A549 (cell line): ENCODE data around the gene DRC7. TPM values are rescaled to one million over a fixed set of nuclear protein-coding genes. Genes with fewer than 3 reads are reported as not detected.
A peak's percentile ranks its signal among the peaks of the same experiment; 100 is the strongest.

ENCODE experiments used
- ATAC-seq, 2 experiments: fragments of 200-7000 bp in 1 of 2; fragments of >200 bp in 1 of 2; cut with Nextera tagmentation in 1 of 2; cut with Tn5 transposase in 1 of 2; 3 replicates each; pipeline versions ENCODE4 v1.8.0 to v1.9.1; 2018 to 2020; ENCODE audit warnings: mild to moderate bottlenecking in 1 of 2, moderate library complexity in 1 of 2
- CTCF ChIA-PET: fragments of 300-600 bp; sonication (Branson Sonifier 250); formaldehyde crosslinking; extraction: SDS; loops from one replicate; lab custom pipeline; 2021; ENCODE audit warnings: antibody characterized with exemption, inconsistent platforms; lab: Yijun Ruan, JAX
- POLR2A ChIA-PET: fragments of 350-600 bp; formaldehyde crosslinking; extraction: SDS; loops from one replicate; lab custom pipeline; 2021; ENCODE audit warnings: antibody characterized with exemption, inconsistent platforms; lab: Yijun Ruan, JAX
- DNase-seq, 2 experiments: peaks; one replicate each; pipeline versions ENCODE4 v3.0.0 to v3.0.0-alpha.2; 2011 to 2016; ENCODE audit warnings: low read depth in 1 of 2, low spot score in 1 of 2
- FAIRE-seq: peaks from 2 replicates; lab custom pipeline; 2011; peaks lifted over from hg19 to GRCh38; lab: Jason Lieb, UNC
- H3K27ac ChIP-seq, 2 experiments: fragments of >200 bp; sonication (Bioruptor Twin); formaldehyde crosslinking; 3 replicates each; pipeline ENCODE4 v1.5.1; 2016 to 2017
- H3K4me1 ChIP-seq: fragments of >200 bp; sonication (Bioruptor Twin); formaldehyde crosslinking; 3 replicates; pipeline ENCODE4 v1.6.1; 2016
- H3K4me2 ChIP-seq: fragments of >200 bp; sonication (Bioruptor Twin); formaldehyde crosslinking; 3 replicates; pipeline ENCODE4 v1.6.1; 2016
- H3K4me3 ChIP-seq: fragments of >200 bp; sonication (Bioruptor Twin); formaldehyde crosslinking; 3 replicates; pipeline ENCODE4 v1.5.1; 2016
- H3K9me3 ChIP-seq: fragments of >200 bp; sonication (Bioruptor Twin); formaldehyde crosslinking; 3 replicates; pipeline ENCODE4 v1.6.1; 2016
- CEBPB ChIP-seq, 2 experiments: fragments of >200 bp in 1 of 2; sonication (Bioruptor Twin) in 1 of 2; formaldehyde crosslinking in 1 of 2; IDR thresholded peaks; 2 replicates each; pipeline ENCODE4 v1.6.1; 2012 to 2016
- CHD4 ChIP-seq: fragments of 200-600 bp; sonication (generic); IDR thresholded peaks from 2 replicates; pipeline ENCODE4 v1.6.1; 2016; ENCODE audit warnings: antibody characterized with exemption, mild to moderate bottlenecking, borderline replicate concordance
- CTCF ChIP-seq: fragments of >200 bp; sonication (Bioruptor Twin); formaldehyde crosslinking; IDR thresholded peaks from 3 replicates; pipeline ENCODE4 v1.5.1; 2016
- E2F6 ChIP-seq: IDR thresholded peaks from 2 replicates; pipeline ENCODE4 v1.6.1; 2012; ENCODE audit warnings: low read depth, borderline replicate concordance
- ESRRA ChIP-seq: fragments of 150-350 bp; IDR thresholded peaks from 2 replicates; pipeline ENCODE4 v1.6.1; 2014; ENCODE audit warnings: mild to moderate bottlenecking, low read length, borderline replicate concordance
- FOSL2 ChIP-seq, 2 experiments: fragments of 450-650 bp in 1 of 2; fragments of >200 bp in 1 of 2; sonication (Bioruptor Twin) in 1 of 2; formaldehyde crosslinking; IDR thresholded peaks; 2 replicates each; pipeline versions ENCODE4 v1.5.0 to v1.6.1; 2016 to 2020; ENCODE audit warnings: mild to moderate bottlenecking in 1 of 2, moderate library complexity in 1 of 2
- GATA3 ChIP-seq: IDR thresholded peaks from 2 replicates; pipeline ENCODE4 v1.6.1; 2012; ENCODE audit warnings: borderline replicate concordance
- HDAC2 ChIP-seq: fragments of 200-600 bp; sonication (generic); IDR thresholded peaks from 2 replicates; pipeline ENCODE4 v1.6.1; 2016
- HMGXB4 ChIP-seq: fragments of 250-450 bp; sonication (Bioruptor Pico); IDR thresholded peaks from 2 replicates; pipeline ENCODE4 v1.5.0; 2021; ENCODE audit warnings: mild to moderate bottlenecking, moderate library complexity, borderline replicate concordance
- HOXB5 ChIP-seq: fragments of 250-450 bp; sonication (Bioruptor Pico); IDR thresholded peaks from 2 replicates; pipeline ENCODE4 v1.5.0; 2020; ENCODE audit warnings: mild to moderate bottlenecking, moderate library complexity
- JUN ChIP-seq, 2 experiments: fragments of >200 bp; sonication (Bioruptor Twin); formaldehyde crosslinking; IDR thresholded peaks; 2 replicates in 1 of 2; 3 replicates in 1 of 2; pipeline ENCODE4 v1.6.1; 2016 to 2017
- KDM1A ChIP-seq: fragments of 200-600 bp; sonication (generic); IDR thresholded peaks from 2 replicates; pipeline ENCODE4 v1.6.1; 2016; ENCODE audit warnings: low read depth, mild to moderate bottlenecking
- MAX ChIP-seq: IDR thresholded peaks from 2 replicates; pipeline ENCODE4 v1.6.1; 2012
- RAD21 ChIP-seq, 2 experiments: fragments of >200 bp in 1 of 2; sonication (Bioruptor Twin) in 1 of 2; formaldehyde crosslinking in 1 of 2; IDR thresholded peaks in 1 of 2; conservative IDR thresholded peaks in 1 of 2; 2 replicates in 1 of 2; 3 replicates in 1 of 2; pipeline ENCODE4 v1.6.1; 2012 to 2018; ENCODE audit warnings: inconsistent platforms in 1 of 2
- RCOR1 ChIP-seq: fragments of 150-350 bp; IDR thresholded peaks from 2 replicates; pipeline ENCODE4 v1.6.1; 2014; ENCODE audit warnings: antibody characterized with exemption, low read length, low read depth
- REST ChIP-seq: fragments of 200-600 bp; sonication (generic); IDR thresholded peaks from 2 replicates; pipeline ENCODE4 v1.6.1; 2016; ENCODE audit warnings: antibody characterized with exemption, mild to moderate bottlenecking, moderate library complexity
- SMC3 ChIP-seq: fragments of >200 bp; sonication (Bioruptor Twin); formaldehyde crosslinking; IDR thresholded peaks from 3 replicates; pipeline ENCODE4 v1.6.1; 2018; ENCODE audit warnings: inconsistent platforms
- SREBF2 ChIP-seq: fragments of 450-650 bp; IDR thresholded peaks from 2 replicates; pipeline ENCODE4 v1.6.1; 2014; ENCODE audit warnings: mild to moderate bottlenecking, moderate library complexity
- ZFP36 ChIP-seq: fragments of 450-650 bp; IDR thresholded peaks from 2 replicates; pipeline ENCODE4 v1.6.1; 2014; ENCODE audit warnings: borderline replicate concordance; ENCODE audit not compliant: partially characterized antibody
- ZSCAN20 ChIP-seq: fragments of 250-450 bp; sonication (Bioruptor Pico); IDR thresholded peaks from 2 replicates; pipeline ENCODE4 v1.8.0; 2022; ENCODE audit warnings: mild to moderate bottlenecking, moderate library complexity
- WGBS: methylation state at CpG from one replicate; pipeline ENCODE4 v1.1.6; 2017; ENCODE audit errors: missing lambda C conversion rate; 5-methylcytosine and 5-hydroxymethylcytosine counted together
- polyA plus RNA-seq, 4 experiments: library from polyadenylated mRNA; depleted of rRNA in 3 of 4; stranded (reverse); fragments of >200 nt; fragmentation: RNase III in 1 of 4; extraction: RNeasy Plus Mini Kit Qiagen cat#74134 plus additional on column Dnase treatment in 1 of 4; gene quantifications; 2 replicates in 3 of 4; 3 replicates in 1 of 4; pipeline ENCODE4 v1.2.3, GENCODE V29; 2011 to 2017

DRC7 gene
- polyA plus RNA-seq, 2 of the 4 experiments (the other 2 are of a cell fraction): 0.10 to 0.28 TPM

GRCh38 chr16:57648125-57648524 is 46.5 kb upstream of the DRC7 start:
- no peaks in the 10 kb centered on the region for H3K9me3 ChIP-seq
- peaks cover 48% of the 10 kb centered on the region for H3K4me1 ChIP-seq
- no peak overlapping the region for H3K4me2 ChIP-seq
- H3K4me3 ChIP-seq: no peak overlapping the region
- WGBS: 88% methylated on average over 5 of the region's 5 CpGs
- peak overlapping the region; percentile 40 to 89; a peak in 5 of 6 replicates for H3K27ac ChIP-seq
- FAIRE-seq (no peak), DNase-seq (no peak), ATAC-seq (no peak)
- TF ChIP-seq HMGXB4 (CRISPR knock-in tag) (no peak), CHD4 (no peak), GATA3 (no peak), ZSCAN20 (CRISPR knock-in tag) (no peak), HDAC2 (no peak)
- POLR2A ChIA-PET: interaction anchor here (1.3 kb wide), 1 partner anchor 20 kb away, joined by 3 read pairs; the partner anchor contains the start of gene ADGRG1
- CTCF ChIA-PET: interaction anchor here (0.6 to 16.2 kb wide), 36 partner anchors 12 to 375 kb away, joined by 3 to 785 read pairs (median 6); partner anchors contain the start of genes ADGRG1, ADGRG3, KATNB1 and KIFC3

GRCh38 chr16:57648581-57649442 is 45.8 kb upstream of the DRC7 start:
- Histone ChIP-seq H3K9me3 (no peaks in the 10 kb centered on the region), H3K27ac (peak overlapping the region in 1 of 2 experiments; percentile 89; a peak in 4 of 6 replicates)
- peak; percentile 85 to 93 for DNase-seq
- WGBS: 33% methylated on average over 16 of the region's 18 CpGs
- CTCF ChIA-PET: interaction anchor here (0.6 to 16.2 kb wide), 63 partner anchors 10 to 479 kb away, joined by 3 to 785 read pairs (median 5); partner anchors contain the start of genes ADGRG1, ADGRG3, KATNB1 and KIFC3
- TF ChIP-seq KDM1A: peak; percentile 99
- peak; percentile 15; the same call in 1 of the 2 replicates for TF ChIP-seq RCOR1
- TF ChIP-seq CHD4: peak; percentile 99; the same call in 1 of the 2 replicates
- peak; percentile 100 for TF ChIP-seq RAD21 (conservative IDR thresholded peaks at IDR 0.05 in 1 of 2, IDR thresholded peaks at IDR 0.05 in 1 of 2)
- TF ChIP-seq FOSL2 (IDR thresholded peaks at IDR 0.05): no peak
- TF ChIP-seq FOSL2 (CRISPR knock-in tag; IDR thresholded peaks at IDR 0.05): peak; percentile 29; the same call in 1 of the 2 replicates
- TF ChIP-seq SREBF2: no peak
- TF ChIP-seq SMC3: peak; percentile 100
- TF ChIP-seq CTCF: peak; percentile 100
- TF ChIP-seq E2F6: no peak
- TF ChIP-seq HOXB5: 0 out of 2 replicates have a peak, but pooled peaks have one; percentile 54
- no peak for TF ChIP-seq REST
- TF ChIP-seq ESRRA: 0 out of 2 replicates have a peak, but pooled peaks have one; percentile 9
- TF ChIP-seq ZFP36: peak; percentile 99
- TF ChIP-seq HDAC2: peak; percentile 98
- peak in 1 of 2 experiments; percentile 42; a peak in 1 of 5 replicates for TF ChIP-seq JUN (IDR thresholded peaks at IDR 0.05)
- peak; percentile 43; the same call in 1 of the 2 replicates for TF ChIP-seq MAX
- TF ChIP-seq CEBPB (IDR thresholded peaks at IDR 0.05): no peak
- TF ChIP-seq, all 56 proteins: peak for 13
- ATAC-seq (peak; percentile 56 to 78), FAIRE-seq (peak; percentile 76)
- POLR2A ChIA-PET: interaction anchor here (1.3 kb wide), 1 partner anchor 20 kb away, joined by 3 read pairs; the partner anchor contains the start of gene ADGRG1
- H3K4me2 ChIP-seq: no peak overlapping the region
- no peak overlapping the region for H3K4me3 ChIP-seq
- H3K4me1 ChIP-seq: peaks cover 41% of the 10 kb centered on the region
